WERI-Rb-1 (cell line): ENCODE measurements around the gene TANC1.
A peak's percentile ranks its signal among the peaks of the same experiment; 100 is the strongest.

Experiments
- DNase-seq: peaks from one replicate; pipeline ENCODE4 v3.0.0-alpha.2; 2020
- H3K27ac ChIP-seq: fragments of 250-450 bp; sonication (Bioruptor Pico); 2 replicates; pipeline ENCODE4 v1.5.1; 2020; ENCODE audit warnings: mild to moderate bottlenecking, moderate library complexity
- H3K27me3 ChIP-seq: fragments of 250-450 bp; sonication (Bioruptor Pico); 2 replicates; pipeline ENCODE4 v1.5.1; 2021; ENCODE audit warnings: mild to moderate bottlenecking, low read depth, moderate library complexity; ENCODE audit not compliant: insufficient read depth, severe bottlenecking
- H3K36me3 ChIP-seq: fragments of 250-450 bp; sonication (Bioruptor Pico); 2 replicates; pipeline ENCODE4 v1.5.1; 2020; ENCODE audit warnings: mild to moderate bottlenecking, moderate library complexity
- H3K4me3 ChIP-seq: 2 replicates; pipeline ENCODE4 v1.5.1; 2011; ENCODE audit warnings: low read depth, mild to moderate bottlenecking, control low read depth, low read length
- H3K9me3 ChIP-seq: fragments of 250-450 bp; sonication (Bioruptor Pico); 2 replicates; pipeline ENCODE4 v1.5.1; 2021; ENCODE audit warnings: mild to moderate bottlenecking, moderate library complexity; ENCODE audit not compliant: severe bottlenecking
- TF ChIP-seq, protein P1 (sequence below): IDR thresholded peaks from 2 replicates; pipeline ENCODE4 v1.5.1; 2011; ENCODE audit warnings: low read depth, mild to moderate bottlenecking, control low read depth, inconsistent platforms, low read length

The TANC1 gene

DNA sequence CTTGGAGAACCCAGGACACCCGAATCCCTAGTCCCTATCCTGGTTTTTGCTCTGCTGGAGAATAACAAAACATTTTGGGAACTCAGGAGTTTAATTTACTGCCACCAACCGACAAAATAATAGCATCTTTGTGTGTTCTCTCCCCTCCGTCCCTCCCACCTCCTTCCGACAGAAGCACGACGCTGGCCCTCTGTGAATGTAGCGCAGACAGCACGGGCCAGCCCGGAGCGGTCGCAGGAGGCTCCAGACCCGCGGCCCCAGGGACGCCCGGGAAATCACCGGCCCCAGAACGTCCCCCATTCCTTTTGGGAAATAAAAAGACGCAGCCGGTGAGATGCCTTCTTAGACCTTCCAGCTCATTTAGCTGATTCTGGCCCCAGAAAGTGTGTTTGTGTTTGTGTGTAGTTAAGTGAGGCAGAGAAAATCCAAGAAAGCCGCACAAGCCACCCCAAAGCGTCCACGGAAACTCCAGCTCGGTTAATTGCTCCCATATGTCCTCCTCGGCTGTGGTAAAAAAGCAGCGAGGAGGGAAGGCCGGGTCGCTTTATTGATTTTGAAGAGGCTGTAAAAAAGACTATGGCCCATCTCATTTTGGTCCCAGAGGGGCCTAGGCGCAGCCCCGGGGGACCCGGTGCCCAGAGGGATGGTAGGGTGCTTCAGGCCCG, 577 bp upstream of the TANC1 start:
- H3K9me3 ChIP-seq: no peaks in the 10 kb centered on the region
- H3K36me3 ChIP-seq: no peaks in the 10 kb centered on the region
- H3K4me3 ChIP-seq: peak overlapping the region; percentile 97
- H3K27ac ChIP-seq: peak overlapping the region; percentile 94
- H3K27me3 ChIP-seq: no peaks in the 10 kb centered on the region
- TF ChIP-seq, protein P1, sequence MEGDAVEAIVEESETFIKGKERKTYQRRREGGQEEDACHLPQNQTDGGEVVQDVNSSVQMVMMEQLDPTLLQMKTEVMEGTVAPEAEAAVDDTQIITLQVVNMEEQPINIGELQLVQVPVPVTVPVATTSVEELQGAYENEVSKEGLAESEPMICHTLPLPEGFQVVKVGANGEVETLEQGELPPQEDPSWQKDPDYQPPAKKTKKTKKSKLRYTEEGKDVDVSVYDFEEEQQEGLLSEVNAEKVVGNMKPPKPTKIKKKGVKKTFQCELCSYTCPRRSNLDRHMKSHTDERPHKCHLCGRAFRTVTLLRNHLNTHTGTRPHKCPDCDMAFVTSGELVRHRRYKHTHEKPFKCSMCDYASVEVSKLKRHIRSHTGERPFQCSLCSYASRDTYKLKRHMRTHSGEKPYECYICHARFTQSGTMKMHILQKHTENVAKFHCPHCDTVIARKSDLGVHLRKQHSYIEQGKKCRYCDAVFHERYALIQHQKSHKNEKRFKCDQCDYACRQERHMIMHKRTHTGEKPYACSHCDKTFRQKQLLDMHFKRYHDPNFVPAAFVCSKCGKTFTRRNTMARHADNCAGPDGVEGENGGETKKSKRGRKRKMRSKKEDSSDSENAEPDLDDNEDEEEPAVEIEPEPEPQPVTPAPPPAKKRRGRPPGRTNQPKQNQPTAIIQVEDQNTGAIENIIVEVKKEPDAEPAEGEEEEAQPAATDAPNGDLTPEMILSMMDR: no peak
- peak; percentile 54 for DNase-seq

DNA sequence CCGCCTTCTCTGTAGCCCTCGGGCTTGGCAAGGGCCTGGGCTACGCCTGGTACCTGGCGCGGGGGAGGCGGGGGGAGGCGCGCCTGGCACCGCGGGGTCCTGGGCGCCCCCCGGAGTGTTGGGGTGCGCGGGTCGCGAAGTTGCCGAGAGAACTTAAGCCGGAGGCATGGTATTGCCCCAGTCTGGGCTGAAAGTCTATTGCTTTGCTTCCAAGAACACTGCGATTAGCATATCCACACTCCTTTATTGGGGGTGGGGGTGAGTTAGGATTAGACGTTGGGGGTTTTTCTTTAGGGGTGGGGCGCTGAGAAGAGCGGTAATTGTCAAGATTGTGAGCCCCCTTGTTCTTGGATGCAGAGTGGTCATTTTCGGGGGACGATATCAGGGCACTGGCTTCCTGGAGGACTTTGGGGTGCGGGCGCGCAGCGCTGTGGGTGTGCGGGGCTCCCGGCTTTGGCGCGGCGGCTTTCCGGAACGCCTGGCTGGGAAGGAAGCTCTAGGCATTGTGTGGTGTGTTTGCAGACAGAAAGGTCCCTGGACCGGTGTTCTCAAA, 798 bp downstream of the TANC1 start:
- no peaks in the 10 kb centered on the region for H3K9me3 ChIP-seq
- no peak for DNase-seq
- H3K27me3 ChIP-seq: no peaks in the 10 kb centered on the region
- H3K36me3 ChIP-seq: no peaks in the 10 kb centered on the region
- peak overlapping the region; percentile 94 for H3K27ac ChIP-seq
- peak overlapping the region; percentile 97 for H3K4me3 ChIP-seq
- TF ChIP-seq, protein P1: no peak

DNA sequence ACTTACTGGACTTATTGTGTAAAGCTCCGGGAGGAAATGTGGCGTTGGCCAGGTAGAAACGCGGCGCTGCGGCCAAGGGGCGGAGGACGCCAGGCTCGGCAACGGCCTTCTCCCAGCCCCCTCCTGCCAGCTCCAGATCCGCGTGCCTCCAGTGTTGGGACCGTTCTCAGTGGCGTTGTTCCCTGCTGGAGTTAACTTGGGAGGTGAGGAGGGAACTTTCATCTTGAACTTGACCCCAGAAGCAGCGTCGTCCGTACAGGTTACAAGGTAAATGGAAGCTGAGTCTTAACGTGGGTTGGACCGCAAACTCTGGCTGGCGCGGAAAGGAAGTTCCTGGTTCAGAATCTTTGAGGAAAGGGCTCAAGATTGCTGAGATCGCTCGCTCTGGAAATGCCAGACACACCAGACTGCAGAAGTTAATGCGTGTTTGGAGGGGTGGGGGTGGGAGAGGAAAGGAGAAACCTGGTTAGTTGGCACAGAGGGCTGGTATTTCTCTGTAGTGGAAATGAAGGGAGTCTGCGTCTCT, 1.3 kb downstream of the TANC1 start:
- peak overlapping the region; percentile 94 for H3K27ac ChIP-seq
- H3K27me3 ChIP-seq: no peaks in the 10 kb centered on the region
- DNase-seq: peak; percentile 30
- H3K4me3 ChIP-seq: peak overlapping the region; percentile 97
- TF ChIP-seq, protein P1: no peak
- H3K36me3 ChIP-seq: no peaks in the 10 kb centered on the region
- no peaks in the 10 kb centered on the region for H3K9me3 ChIP-seq

DNA sequence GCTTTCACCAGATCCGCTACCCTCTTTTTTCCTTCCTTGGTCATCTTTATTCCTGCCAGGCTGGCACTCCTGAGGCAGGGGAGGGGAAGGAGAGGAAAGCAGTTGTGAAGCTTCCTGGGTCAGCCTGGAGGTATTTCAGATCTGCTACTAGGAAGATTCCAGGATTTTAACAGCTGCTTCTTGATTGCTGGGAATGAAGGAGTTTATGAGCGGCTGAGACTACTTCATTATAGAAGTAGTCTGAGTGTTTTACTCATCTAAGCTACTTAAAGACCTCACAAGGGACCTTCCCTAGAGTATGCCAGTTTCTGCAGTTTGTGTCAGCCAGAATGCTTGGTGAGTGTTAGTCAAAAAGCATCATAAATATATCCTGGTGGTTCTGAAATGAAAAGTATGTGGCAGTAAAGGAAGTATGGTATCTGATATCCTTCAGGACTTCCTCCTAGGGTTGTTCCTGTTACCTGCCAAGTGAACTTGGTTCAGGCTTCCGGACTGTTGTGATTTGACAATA, 1.9 kb downstream of the TANC1 start:
- Histone ChIP-seq H3K9me3 (no peaks in the 10 kb centered on the region), H3K4me3 (peak overlapping the region; percentile 97), H3K27me3 (no peaks in the 10 kb centered on the region), H3K27ac (peak overlapping the region; percentile 94), H3K36me3 (no peaks in the 10 kb centered on the region)
- DNase-seq: no peak
- TF ChIP-seq, protein P1: no peak

DNA sequence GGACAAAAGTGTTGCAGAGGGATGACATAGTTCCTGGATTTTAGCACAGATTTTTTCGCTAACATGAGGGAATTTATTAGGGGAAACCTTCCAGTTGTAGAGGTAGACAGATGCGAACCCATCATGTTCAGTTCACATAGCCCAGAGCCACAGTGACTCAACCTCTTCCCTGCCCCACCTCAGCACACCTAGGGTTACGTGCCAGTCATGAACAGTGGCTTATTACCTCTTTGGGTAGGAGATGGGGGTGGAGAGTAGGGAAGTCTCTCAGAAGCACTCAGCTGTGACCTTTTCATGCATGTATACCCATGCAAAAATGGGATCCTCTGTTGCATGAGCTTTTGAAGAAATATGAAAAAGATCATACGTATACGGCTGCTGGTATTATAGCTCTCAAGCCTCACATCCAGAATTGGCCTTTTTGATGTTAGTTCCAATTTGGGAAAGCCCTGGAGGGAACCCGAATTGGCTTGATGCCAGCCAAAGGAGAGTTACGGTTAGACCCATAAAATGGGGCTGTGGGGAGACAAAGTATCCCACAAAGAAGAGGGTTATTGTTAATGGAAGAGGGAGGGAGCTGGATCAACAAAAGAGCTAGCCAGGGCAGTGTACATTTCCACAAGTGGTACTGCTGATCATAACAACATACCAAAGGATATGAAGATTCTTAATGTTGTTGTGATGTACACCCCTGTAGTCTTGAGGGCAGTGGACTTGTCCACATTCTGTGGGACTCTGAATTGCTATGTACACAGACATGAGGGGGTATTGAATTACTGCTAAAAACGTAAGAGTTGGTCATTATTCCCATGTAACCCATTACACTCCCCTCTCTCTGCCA, 4.9 kb downstream of the TANC1 start:
- Histone ChIP-seq H3K4me3 (no peak overlapping the region), H3K9me3 (no peaks in the 10 kb centered on the region), H3K27me3 (no peaks in the 10 kb centered on the region), H3K27ac (no peak overlapping the region), H3K36me3 (no peaks in the 10 kb centered on the region)
- TF ChIP-seq, protein P1: no peak
- DNase-seq: no peak
